T-helper 1 cell treated with Interleukin-12 subunit alpha and Interleukin-12 subunit beta and Interleukin-4 antibody, amounts not matched to agents 30 μg/mL and 1 μg/mL, for 36 hours (primary cell): ENCODE results near the gene SIPA1L2.
A peak's percentile ranks its signal among the peaks of the same experiment; 100 is the strongest.

ENCODE experiments used
- H3K27ac Mint-ChIP-seq: one replicate; pipeline ENCODE4 v1.8.0; 2021; ENCODE audit warnings: mild to moderate bottlenecking, mixed read lengths
- H3K27me3 Mint-ChIP-seq: one replicate; pipeline ENCODE4 v1.8.0; 2021; ENCODE audit warnings: low read depth, mixed read lengths
- H3K36me3 Mint-ChIP-seq: one replicate; pipeline ENCODE4 v1.8.0; 2021; ENCODE audit warnings: low read depth, mixed read lengths
- H3K4me1 Mint-ChIP-seq: one replicate; pipeline ENCODE4 v1.8.0; 2021; ENCODE audit warnings: low read depth, mixed read lengths
- H3K4me3 Mint-ChIP-seq: one replicate; pipeline ENCODE4 v1.8.0; 2021; ENCODE audit warnings: mild to moderate bottlenecking, moderate library complexity, mixed read lengths
- H3K9me3 Mint-ChIP-seq: one replicate; pipeline ENCODE4 v1.8.0; 2021; ENCODE audit warnings: mixed read lengths

SIPA1L2 gene

GRCh38 chr1:232655746-232656085 lies 25.8 kb upstream of the SIPA1L2 start:
- Mint-ChIP-seq H3K27me3 (peaks cover 51% of the 10 kb centered on the region), H3K36me3 (no peaks in the 10 kb centered on the region), H3K4me3 (no peak overlapping the region), H3K9me3 (no peaks in the 10 kb centered on the region), H3K4me1 (peaks cover 3% of the 10 kb centered on the region), H3K27ac (no peak overlapping the region)

DNA sequence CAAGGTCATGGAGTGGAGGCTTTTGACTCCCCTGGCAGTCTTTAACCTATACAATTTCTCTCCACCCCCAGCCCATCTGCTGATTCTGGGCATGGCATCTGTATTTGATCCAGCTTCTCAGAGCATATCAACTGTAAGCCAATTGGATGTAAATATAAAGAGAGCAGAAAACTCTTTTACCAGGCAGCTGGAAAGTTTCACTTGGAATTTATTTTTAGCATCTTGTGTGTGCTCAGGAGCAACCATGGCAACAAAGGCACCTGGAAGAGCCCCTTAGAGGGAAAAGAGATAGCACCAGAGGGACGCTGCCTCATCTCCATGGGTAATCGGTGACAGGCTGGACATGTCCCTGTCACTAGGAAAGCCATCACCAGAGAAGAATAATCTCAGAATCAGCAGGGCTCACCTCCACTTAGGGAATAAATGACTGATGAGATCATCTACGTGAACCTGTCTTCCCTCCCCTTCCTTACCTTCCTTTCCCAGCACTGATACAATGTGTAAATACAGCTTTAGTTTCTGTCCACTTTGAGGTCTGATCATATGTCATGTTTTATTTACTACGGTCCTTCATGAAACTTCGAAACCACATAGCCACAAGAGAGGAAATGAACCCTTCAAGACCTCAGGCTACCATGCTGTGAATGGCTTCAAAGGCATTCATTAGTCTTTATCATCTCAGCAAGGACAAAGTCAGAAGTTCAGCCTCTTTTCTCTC lies 25.3 kb upstream of the SIPA1L2 start:
- no peak overlapping the region for H3K4me3 Mint-ChIP-seq
- no peak overlapping the region for H3K27ac Mint-ChIP-seq
- H3K36me3 Mint-ChIP-seq = no peaks in the 10 kb centered on the region
- no peaks in the 10 kb centered on the region for H3K9me3 Mint-ChIP-seq
- H3K4me1 Mint-ChIP-seq = peaks cover 3% of the 10 kb centered on the region
- peaks cover 49% of the 10 kb centered on the region for H3K27me3 Mint-ChIP-seq

DNA sequence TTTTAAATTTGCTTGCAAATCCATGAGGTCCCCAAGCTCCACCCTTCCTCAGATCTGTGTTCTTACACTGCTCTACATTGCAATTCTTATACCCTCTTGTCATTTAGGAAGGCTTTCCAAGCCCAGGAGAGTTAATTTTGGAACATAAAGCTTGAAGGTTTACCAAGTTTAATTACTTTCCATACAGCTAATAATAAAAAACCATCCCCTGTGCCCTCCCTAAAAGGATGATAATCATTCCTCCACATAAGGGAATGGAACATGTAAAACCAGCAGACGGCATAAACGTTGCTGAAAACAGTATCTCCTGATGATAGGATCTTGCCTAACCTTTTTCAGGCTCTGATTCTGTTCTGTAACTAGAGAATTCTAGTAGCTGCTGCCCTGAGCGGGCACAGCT lies 23.9 kb upstream of the SIPA1L2 start:
- H3K36me3 Mint-ChIP-seq = no peaks in the 10 kb centered on the region
- H3K4me3 Mint-ChIP-seq = no peak overlapping the region
- peaks cover 43% of the 10 kb centered on the region for H3K27me3 Mint-ChIP-seq
- peaks cover 3% of the 10 kb centered on the region for H3K4me1 Mint-ChIP-seq
- no peak overlapping the region for H3K27ac Mint-ChIP-seq
- no peaks in the 10 kb centered on the region for H3K9me3 Mint-ChIP-seq

DNA sequence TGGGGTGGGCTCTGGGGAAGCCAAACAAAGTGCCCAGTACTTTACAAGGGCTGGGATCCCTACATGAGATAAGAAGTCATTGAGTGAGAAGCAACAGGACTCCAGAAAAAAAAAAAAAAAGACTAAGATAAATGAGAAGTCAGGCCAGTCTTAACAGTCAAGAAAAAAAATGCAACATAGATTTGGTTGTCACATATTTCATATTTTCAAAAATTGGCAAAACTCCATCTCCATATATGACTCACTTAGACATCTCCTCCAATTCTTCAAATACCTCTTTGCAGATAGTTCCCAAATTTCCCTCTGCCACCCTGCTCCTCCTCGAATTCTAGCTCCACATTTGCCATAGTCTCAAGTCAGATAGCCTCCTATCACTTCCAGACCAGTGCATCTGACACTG lies 20.9 kb upstream of the SIPA1L2 start:
- peaks cover 3% of the 10 kb centered on the region for H3K4me1 Mint-ChIP-seq
- H3K9me3 Mint-ChIP-seq = no peaks in the 10 kb centered on the region
- H3K27me3 Mint-ChIP-seq = peaks cover 20% of the 10 kb centered on the region
- no peak overlapping the region for H3K27ac Mint-ChIP-seq
- no peaks in the 10 kb centered on the region for H3K36me3 Mint-ChIP-seq
- no peak overlapping the region for H3K4me3 Mint-ChIP-seq

DNA sequence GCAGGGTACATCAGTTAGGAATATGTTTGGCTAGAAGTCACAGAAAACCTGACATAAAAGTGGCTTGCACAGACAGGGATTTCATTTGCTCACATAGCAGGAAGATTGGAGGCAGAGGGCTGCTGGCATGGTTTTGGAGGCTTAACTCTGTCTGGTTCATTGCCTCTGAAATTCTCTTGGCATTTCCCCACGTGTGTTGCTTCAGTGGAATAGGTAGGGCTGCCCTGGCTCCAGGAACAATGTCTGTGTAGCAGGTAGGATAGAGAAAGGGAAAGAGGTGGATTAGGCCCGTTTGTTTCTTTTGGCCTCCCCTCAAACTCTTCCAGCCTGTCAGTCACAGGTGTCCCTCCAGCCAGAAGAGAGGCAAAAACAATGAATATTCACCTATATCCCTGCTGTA lies 20.5 kb upstream of the SIPA1L2 start:
- Mint-ChIP-seq H3K27me3 (peaks cover 19% of the 10 kb centered on the region), H3K9me3 (no peaks in the 10 kb centered on the region), H3K4me3 (no peak overlapping the region), H3K36me3 (no peaks in the 10 kb centered on the region), H3K27ac (no peak overlapping the region), H3K4me1 (peaks cover 1% of the 10 kb centered on the region)

- Mint-ChIP-seq H3K27me3 (peaks cover 12% of the 10 kb centered on the region), H3K4me3 (no peak overlapping the region), H3K27ac (no peak overlapping the region), H3K4me1 (no peaks in the 10 kb centered on the region), H3K9me3 (no peaks in the 10 kb centered on the region), H3K36me3 (no peaks in the 10 kb centered on the region)
Measured at GRCh38 chr1:232648316-232648715, 18.4 kb upstream of the SIPA1L2 start.

GRCh38 chr1:232644209-232644608 lies 14.3 kb upstream of the SIPA1L2 start:
- H3K4me1 Mint-ChIP-seq = no peaks in the 10 kb centered on the region
- no peak overlapping the region for H3K4me3 Mint-ChIP-seq
- no peaks in the 10 kb centered on the region for H3K9me3 Mint-ChIP-seq
- peaks cover 8% of the 10 kb centered on the region for H3K27me3 Mint-ChIP-seq
- H3K27ac Mint-ChIP-seq = no peak overlapping the region
- H3K36me3 Mint-ChIP-seq = no peaks in the 10 kb centered on the region

DNA sequence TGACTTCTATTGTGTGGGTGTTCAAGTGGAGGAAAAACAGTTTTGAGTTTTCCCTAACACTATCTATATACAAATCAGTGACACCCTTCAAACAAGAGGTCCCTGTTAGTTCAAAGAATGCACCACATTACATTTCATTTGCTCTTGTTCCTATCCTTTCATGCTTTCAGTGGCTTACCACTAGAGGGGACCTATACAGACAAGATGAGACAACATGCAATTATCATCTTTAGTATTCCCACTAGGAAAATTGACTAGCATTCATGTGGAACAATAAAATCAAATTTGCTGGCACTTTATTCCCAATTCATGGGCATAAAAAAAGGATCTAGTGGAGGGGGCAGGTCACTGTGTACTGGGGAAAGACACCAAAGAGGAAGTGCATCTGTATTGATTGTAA lies 13.3 kb upstream of the SIPA1L2 start:
- Mint-ChIP-seq H3K27me3 (peaks cover 8% of the 10 kb centered on the region), H3K9me3 (no peaks in the 10 kb centered on the region), H3K4me1 (no peaks in the 10 kb centered on the region), H3K4me3 (no peak overlapping the region), H3K27ac (no peak overlapping the region), H3K36me3 (no peaks in the 10 kb centered on the region)

DNA sequence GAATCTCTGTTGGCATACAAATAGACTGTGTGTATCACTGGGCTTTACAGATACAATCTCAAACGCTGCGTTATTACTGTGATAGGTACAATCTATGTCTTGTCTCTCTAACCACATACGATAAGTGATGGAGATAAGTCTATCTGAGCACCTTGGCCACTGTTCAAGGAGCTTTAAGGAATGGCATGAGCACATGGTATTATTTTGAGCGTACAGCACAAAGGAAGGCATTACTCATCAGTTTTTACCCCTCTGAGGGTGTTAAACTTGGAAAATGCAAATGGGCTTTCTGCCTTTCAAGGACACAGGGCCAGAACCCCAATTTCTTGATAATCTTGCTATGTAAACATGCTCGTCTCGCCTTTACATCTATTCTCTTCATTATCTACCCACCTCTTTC lies 11.6 kb upstream of the SIPA1L2 start:
- H3K27ac Mint-ChIP-seq = no peak overlapping the region
- H3K4me1 Mint-ChIP-seq = no peaks in the 10 kb centered on the region
- no peaks in the 10 kb centered on the region for H3K9me3 Mint-ChIP-seq
- no peak overlapping the region for H3K4me3 Mint-ChIP-seq
- H3K36me3 Mint-ChIP-seq = no peaks in the 10 kb centered on the region
- H3K27me3 Mint-ChIP-seq = peaks cover 8% of the 10 kb centered on the region

DNA sequence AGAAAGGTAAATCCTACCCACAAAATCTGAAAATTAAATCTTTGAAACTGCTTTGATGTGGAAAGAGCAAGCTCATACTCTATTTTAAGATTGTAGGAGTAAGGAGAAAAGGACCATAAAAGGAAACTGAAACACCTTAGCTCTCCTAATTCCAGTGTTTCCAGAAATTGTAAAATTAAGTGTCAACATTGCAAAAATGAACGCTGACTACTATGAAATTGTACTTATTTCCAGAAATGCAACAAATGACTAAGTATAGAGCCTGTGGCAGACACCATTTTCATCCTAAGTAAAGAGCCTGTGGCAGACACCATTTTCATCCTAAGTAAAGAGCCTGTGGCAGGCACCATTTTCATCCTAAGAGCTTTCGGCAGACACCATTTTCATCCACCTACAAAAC lies 6.9 kb upstream of the SIPA1L2 start:
- no peak overlapping the region for H3K4me3 Mint-ChIP-seq

GRCh38 chr1:232635778-232636356 lies 5.9 kb upstream of the SIPA1L2 start:
- Mint-ChIP-seq H3K4me1 (peaks cover 2% of the 10 kb centered on the region), H3K36me3 (no peaks in the 10 kb centered on the region), H3K4me3 (no peak overlapping the region), H3K27ac (no peak overlapping the region), H3K9me3 (no peaks in the 10 kb centered on the region), H3K27me3 (peaks cover 34% of the 10 kb centered on the region)

More for the DNA sequence above, 6.9 kb upstream of the SIPA1L2 start:
- H3K27ac Mint-ChIP-seq = no peak overlapping the region
- no peaks in the 10 kb centered on the region for H3K9me3 Mint-ChIP-seq
- H3K36me3 Mint-ChIP-seq = no peaks in the 10 kb centered on the region
- H3K4me1 Mint-ChIP-seq = no peaks in the 10 kb centered on the region
- H3K27me3 Mint-ChIP-seq = peaks cover 27% of the 10 kb centered on the region

- peaks cover 5% of the 10 kb centered on the region for H3K4me1 Mint-ChIP-seq
- H3K4me3 Mint-ChIP-seq = no peak overlapping the region
- peaks cover 38% of the 10 kb centered on the region for H3K27me3 Mint-ChIP-seq
- H3K27ac Mint-ChIP-seq = no peak overlapping the region
- H3K9me3 Mint-ChIP-seq = no peaks in the 10 kb centered on the region
- H3K36me3 Mint-ChIP-seq = no peaks in the 10 kb centered on the region
Measured at GRCh38 chr1:232635279-232635678, 5.3 kb upstream of the SIPA1L2 start.

GRCh38 chr1:232634096-232634495 lies 4.2 kb upstream of the SIPA1L2 start:
- Mint-ChIP-seq H3K9me3 (no peaks in the 10 kb centered on the region), H3K4me3 (no peak overlapping the region), H3K4me1 (peaks cover 7% of the 10 kb centered on the region), H3K27me3 (peaks cover 42% of the 10 kb centered on the region), H3K36me3 (no peaks in the 10 kb centered on the region), H3K27ac (no peak overlapping the region)

- H3K27ac Mint-ChIP-seq = no peak overlapping the region
- H3K4me1 Mint-ChIP-seq = peaks cover 23% of the 10 kb centered on the region
- no peaks in the 10 kb centered on the region for H3K36me3 Mint-ChIP-seq
- H3K4me3 Mint-ChIP-seq = peak overlapping the region; percentile 83
- peaks cover 68% of the 10 kb centered on the region for H3K27me3 Mint-ChIP-seq
- no peaks in the 10 kb centered on the region for H3K9me3 Mint-ChIP-seq
Measured at GRCh38 chr1:232630894-232631195, 912 bp upstream of the SIPA1L2 start.

DNA sequence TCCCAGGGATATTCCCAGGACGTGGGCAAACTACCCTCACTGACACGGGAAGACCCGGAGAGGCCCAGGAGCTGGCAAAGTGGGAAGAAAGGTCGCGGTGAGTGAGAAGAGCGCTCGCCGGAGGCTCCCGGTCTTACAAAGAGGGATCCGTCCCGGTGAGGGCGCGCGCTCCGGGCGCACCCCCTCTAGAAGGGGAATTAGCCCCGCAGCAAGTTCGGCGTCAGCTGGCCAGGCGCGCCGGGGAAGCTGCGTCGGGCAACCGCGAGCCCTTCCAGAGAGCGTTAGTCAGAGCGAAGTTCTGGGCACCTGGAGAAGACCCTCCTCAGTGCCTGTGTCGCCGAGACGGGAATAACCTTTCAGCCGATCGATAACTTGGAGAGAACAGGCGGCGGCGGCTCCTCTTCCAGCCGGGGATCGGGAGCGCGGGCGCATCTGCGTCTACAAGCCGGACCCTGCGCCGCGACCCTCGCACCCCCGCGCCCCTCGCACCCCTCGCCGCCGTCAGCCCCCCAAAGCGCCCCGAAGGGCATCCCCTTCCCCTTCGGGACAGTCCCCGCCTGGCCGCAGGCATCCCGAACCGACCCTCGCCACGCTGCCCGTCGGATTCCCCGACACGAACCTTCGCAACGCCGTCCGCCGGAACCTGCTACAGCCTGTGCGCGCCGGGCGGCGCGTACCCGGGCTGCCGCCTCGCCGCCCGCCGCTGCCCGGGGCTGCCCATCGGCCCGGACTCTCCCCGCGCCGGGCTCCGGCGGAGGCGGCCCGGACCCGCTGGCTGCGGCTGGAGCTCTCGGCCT lies 485 bp downstream of the SIPA1L2 start:
- no peak overlapping the region for H3K27ac Mint-ChIP-seq
- H3K4me1 Mint-ChIP-seq = peaks cover 23% of the 10 kb centered on the region
- H3K4me3 Mint-ChIP-seq = peak overlapping the region; percentile 86
- H3K9me3 Mint-ChIP-seq = no peaks in the 10 kb centered on the region
- H3K27me3 Mint-ChIP-seq = peaks cover 71% of the 10 kb centered on the region
- H3K36me3 Mint-ChIP-seq = no peaks in the 10 kb centered on the region
